ENCODE data around the gene AXDND1.
A peak's percentile ranks its signal among the peaks of the same experiment; 100 is the strongest.

The AXDND1 gene

DNA sequence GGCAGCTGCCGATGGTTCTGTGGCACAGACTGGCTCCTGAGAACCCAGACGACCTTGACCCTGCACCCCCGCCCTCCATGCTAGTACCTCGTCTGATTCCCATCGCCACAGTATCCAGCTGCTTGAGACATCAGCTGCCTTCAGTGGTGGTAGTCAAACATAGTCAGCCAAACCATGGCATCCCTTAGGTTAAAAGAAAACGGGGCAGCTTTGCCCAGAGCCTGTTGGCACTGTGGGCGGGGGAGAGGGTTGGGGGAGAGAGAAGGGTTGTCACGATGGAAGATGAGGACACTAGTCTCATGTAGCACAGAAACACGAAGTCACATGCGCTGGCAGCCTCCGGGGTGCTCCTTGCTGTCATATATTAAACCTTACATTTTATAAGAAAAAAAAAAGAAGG, 224.9 kb downstream of the AXDND1 start:
- no peak for DNase-seq (ENCODE audit: low read depth)
- H3K4me3 ChIP-seq (ENCODE audit: low read depth, low read length) = no peak overlapping the region
- TF ChIP-seq, protein P1, sequence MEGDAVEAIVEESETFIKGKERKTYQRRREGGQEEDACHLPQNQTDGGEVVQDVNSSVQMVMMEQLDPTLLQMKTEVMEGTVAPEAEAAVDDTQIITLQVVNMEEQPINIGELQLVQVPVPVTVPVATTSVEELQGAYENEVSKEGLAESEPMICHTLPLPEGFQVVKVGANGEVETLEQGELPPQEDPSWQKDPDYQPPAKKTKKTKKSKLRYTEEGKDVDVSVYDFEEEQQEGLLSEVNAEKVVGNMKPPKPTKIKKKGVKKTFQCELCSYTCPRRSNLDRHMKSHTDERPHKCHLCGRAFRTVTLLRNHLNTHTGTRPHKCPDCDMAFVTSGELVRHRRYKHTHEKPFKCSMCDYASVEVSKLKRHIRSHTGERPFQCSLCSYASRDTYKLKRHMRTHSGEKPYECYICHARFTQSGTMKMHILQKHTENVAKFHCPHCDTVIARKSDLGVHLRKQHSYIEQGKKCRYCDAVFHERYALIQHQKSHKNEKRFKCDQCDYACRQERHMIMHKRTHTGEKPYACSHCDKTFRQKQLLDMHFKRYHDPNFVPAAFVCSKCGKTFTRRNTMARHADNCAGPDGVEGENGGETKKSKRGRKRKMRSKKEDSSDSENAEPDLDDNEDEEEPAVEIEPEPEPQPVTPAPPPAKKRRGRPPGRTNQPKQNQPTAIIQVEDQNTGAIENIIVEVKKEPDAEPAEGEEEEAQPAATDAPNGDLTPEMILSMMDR (IDR thresholded peaks at IDR 0.05; ENCODE audit: insufficient read depth, low read depth, low read length, missing control alignments) = no peak

DNA sequence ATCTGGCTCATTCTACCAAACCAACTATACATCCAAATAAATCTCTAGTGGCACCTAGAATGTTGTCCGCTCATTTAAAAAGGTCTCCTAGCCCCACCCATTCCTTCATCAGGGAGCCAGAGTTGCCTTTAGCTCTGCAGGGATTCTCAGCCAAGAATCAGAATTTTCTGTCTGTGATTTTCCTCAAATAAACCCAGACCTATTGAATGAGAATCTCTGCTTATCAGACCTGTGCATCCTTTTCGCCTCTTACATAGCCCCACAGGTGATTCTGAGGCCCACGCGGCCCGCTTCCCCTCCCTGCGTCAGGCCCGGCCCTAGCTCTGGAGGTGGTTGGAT, 225.5 kb downstream of the AXDND1 start:
- TF ChIP-seq, protein P1 (IDR thresholded peaks at IDR 0.05; ENCODE audit: insufficient read depth, low read depth, low read length, missing control alignments) = no peak
- no peak overlapping the region for H3K4me3 ChIP-seq (ENCODE audit: low read depth, low read length)

DNA sequence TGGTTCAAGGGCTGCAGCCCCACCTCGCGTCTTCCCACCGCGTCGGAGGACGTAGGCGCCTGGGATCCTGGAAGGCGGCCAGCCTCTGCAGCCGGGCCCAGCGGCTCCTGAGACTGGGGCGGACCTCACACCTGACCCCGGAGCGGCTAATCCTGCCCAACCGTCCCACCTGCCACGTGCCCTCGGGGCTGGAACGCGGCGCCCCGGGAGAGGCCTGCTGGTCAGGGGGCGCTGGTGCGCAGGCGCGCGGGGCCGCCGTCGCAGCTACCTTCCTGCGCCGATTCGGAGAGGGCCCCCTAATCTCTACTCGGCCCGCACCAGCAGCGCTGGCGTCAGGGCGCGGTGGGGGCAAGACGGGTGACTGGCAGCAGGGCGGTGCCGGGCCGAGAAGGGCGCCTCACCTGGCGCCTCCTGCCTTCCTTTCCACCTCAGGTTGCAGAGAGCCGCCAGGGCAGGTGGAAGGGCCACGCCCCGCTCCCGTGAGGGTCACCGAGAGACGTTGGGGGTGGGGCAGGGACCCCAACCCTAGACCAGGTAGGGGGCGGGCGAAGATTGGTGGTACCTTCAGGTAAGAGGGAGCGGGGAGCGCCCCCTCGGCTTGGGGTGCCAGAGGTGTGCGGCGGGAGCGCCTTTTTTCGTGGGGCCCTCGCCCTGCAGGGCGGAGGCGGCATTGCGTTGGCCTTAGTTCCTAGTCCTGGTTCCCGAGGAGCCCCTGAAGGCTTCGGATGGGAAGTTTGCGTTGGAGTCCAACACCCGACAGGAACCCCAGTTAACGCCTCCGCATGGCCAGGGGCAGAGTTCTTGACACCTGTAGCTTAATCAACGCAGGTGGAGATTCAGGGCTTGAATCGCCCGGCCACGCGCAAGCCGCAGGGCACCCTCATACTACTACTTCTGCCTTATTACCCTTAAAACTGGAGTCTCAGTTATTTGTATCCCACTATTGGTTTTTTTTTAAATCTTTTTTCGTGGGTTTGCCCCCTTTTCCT, 226.1 kb downstream of the AXDND1 start, which contains the start of gene TDRD5:
Gene TDRD5, plus strand, starts transcription at position 241 of the 989 bp plus-strand sequence. CDS start 784 bp downstream, outside the sequence.
- TF ChIP-seq, protein P1 (IDR thresholded peaks at IDR 0.05; ENCODE audit: insufficient read depth, low read depth, low read length, missing control alignments) = no peak

More for the DNA sequence above, 225.5 kb downstream of the AXDND1 start:
- no peak for DNase-seq (ENCODE audit: low read depth)

DNA sequence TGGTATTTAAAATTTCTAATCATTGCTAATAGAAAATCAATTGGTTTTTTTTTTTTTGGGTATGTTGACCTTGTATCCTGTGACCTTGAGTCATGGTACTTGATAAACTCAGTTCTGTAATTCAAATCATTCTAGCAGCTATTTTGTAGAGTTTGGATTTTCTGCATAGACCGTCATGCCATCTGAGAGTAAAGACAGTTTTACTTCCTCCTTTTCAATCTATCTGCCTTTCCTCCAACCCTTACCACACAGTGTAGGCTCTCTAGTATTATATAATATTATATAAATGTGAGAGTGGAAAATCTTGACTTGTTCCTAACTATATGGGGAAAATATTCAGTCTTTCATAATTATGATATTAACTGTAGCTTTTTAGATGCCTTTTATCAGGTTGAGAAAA, 232.9 kb downstream of the AXDND1 start:
- no peak for DNase-seq (ENCODE audit: low read depth)

More for the DNA sequence above, 226.1 kb downstream of the AXDND1 start, which contains the start of gene TDRD5:
- DNase-seq (ENCODE audit: low read depth) = no peak
- H3K4me3 ChIP-seq (ENCODE audit: low read depth, low read length) = no peak within 1 kb of the TSS

DNA sequence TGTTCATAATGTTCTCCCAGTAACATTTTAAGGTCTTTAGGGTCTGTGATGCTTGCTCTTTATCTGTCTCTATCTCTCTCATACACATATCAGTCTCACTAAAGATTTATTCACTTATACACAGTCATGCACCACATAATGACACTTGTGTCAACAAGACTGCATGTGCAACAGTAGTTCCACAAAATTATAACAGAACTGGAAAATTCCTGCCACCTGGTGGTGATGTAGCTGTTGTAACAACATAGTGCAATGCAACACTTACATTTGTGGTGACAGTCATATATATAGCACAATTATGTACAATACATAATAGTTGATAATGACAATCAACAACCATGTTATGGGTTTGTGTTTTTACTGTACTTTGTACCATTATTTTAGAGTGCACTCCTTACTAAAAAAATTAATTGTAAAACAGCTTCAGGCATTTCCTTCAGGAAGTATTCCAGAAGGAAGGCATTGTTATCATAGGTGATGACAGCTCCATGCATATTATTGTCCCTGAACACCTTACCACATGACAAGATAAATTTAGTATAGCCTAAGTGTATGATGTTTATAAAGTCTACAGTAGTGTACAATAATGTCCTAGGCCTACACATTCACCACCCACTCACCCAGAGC, 234.0 kb downstream of the AXDND1 start:
- TF ChIP-seq, protein P1 (IDR thresholded peaks at IDR 0.05; ENCODE audit: insufficient read depth, low read depth, low read length, missing control alignments) = no peak
- no peak overlapping the region for H3K4me3 ChIP-seq (ENCODE audit: low read depth, low read length)
- DNase-seq (ENCODE audit: low read depth) = peak; percentile 21

More for the DNA sequence above, 232.9 kb downstream of the AXDND1 start:
- TF ChIP-seq, protein P1 (IDR thresholded peaks at IDR 0.05; ENCODE audit: insufficient read depth, low read depth, low read length, missing control alignments) = no peak
- H3K4me3 ChIP-seq (ENCODE audit: low read depth, low read length) = no peak overlapping the region

DNA sequence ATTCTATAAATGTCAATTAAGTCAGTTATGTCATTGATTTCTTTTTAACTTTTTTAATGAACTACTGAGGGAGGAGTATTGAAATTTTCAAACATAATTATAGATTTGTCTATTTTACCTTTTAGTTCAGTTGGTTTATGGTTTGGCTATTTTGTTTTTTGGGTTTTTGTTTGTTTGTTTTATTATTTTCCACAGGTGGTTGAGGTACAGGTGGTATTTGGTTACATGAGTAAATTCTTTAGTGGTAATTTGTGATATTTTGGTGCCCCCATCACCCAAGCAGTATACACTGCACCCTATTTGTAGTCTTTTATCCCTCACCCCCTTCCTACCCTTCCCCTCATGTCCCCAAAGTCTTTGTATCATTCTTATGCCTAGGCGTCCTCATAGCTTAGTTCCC, 235.3 kb downstream of the AXDND1 start:
- no peak overlapping the region for H3K4me3 ChIP-seq (ENCODE audit: low read depth, low read length)
- TF ChIP-seq, protein P1 (IDR thresholded peaks at IDR 0.05; ENCODE audit: insufficient read depth, low read depth, low read length, missing control alignments) = no peak
- no peak for DNase-seq (ENCODE audit: low read depth)
